Measurements from ENCODE around the gene PNMA8A. TPM values are rescaled to one million over a fixed set of nuclear protein-coding genes. Genes with fewer than 3 reads are reported as not detected.

The PNMA8A gene
- polyA plus RNA-seq, 1 donor (not counting 4 experiments of a cell fraction or from before 2014, with no cell fraction given), result 0.24 TPM

GRCh38 chr19:46448601-46449000, 22.8 kb downstream of the PNMA8A start:
- no peak for FAIRE-seq
- H3K9ac ChIP-seq (ENCODE audit: control insufficient read depth, extremely low read depth, insufficient read depth, low read length), result no peak overlapping the region
- dilution Hi-C loops (cut with MboI; ENCODE audit: extremely low pct_ligation_motif_present, low sequenced_read_pairs), result no loop called here
- H3K9me1 ChIP-seq (ENCODE audit: control insufficient read depth, extremely low read depth, insufficient read depth, low read length), result no peaks in the 10 kb centered on the region
- H3K79me2 ChIP-seq (ENCODE audit: control insufficient read depth, insufficient read depth, low read length), result no peaks in the 10 kb centered on the region
- H3K4me3 ChIP-seq (ENCODE audit: control insufficient read depth in 2 of 3, extremely low read depth in 1 of 3, insufficient read depth in 2 of 3, low read depth in 1 of 3, low read length in 3 of 3), result no peak overlapping the region
- no peak overlapping the region for H2AFZ ChIP-seq (ENCODE audit: control insufficient read depth, low read length)
- H3K9me3 ChIP-seq (ENCODE audit: control insufficient read depth, low read depth, low read length), result no peaks in the 10 kb centered on the region
- no peak for DNase-seq (ENCODE audit: low read depth, low spot score)
- H4K20me1 ChIP-seq (ENCODE audit: control insufficient read depth, extremely low read depth, insufficient read depth, low read length), result no peaks in the 10 kb centered on the region
- TF ChIP-seq CTCF (optimal IDR thresholded peaks at IDR 0.05 in 1 of 3, IDR thresholded peaks at IDR 0.05 in 1 of 3, conservative IDR thresholded peaks at IDR 0.05 in 1 of 3; ENCODE audit: extremely low read depth in 1 of 3, insufficient read depth in 2 of 3, low read length in 3 of 3) (no peak), EZH2 (IDR thresholded peaks at IDR 0.05; ENCODE audit: low read length) (no peak)
- H3K27ac ChIP-seq (ENCODE audit: control insufficient read depth, insufficient read depth, low read length), result no peak overlapping the region
- H3K27me3 ChIP-seq (ENCODE audit: control insufficient read depth, extremely low read depth, insufficient read depth, low read length), result no peaks in the 10 kb centered on the region
- no peak overlapping the region for H3K4me2 ChIP-seq (ENCODE audit: control insufficient read depth, extremely low read depth, insufficient read depth, low read depth, low read length)
- no peaks in the 10 kb centered on the region for H3K36me3 ChIP-seq (ENCODE audit: control insufficient read depth in 2 of 2, extremely low read depth in 1 of 2, insufficient read depth in 2 of 2, low read length in 2 of 2)
- H3K4me1 ChIP-seq (ENCODE audit: control insufficient read depth, extremely low read depth, insufficient read depth, low read length), result peaks cover 20% of the 10 kb centered on the region

GRCh38 chr19:46447824-46448223, 23.5 kb downstream of the PNMA8A start:
- FAIRE-seq (no peak), DNase-seq (ENCODE audit: low read depth, low spot score) (no peak)
- Histone ChIP-seq H3K4me2 (ENCODE audit: control insufficient read depth, extremely low read depth, insufficient read depth, low read depth, low read length) (no peak overlapping the region), H3K9me3 (ENCODE audit: control insufficient read depth, low read depth, low read length) (no peaks in the 10 kb centered on the region), H2AFZ (ENCODE audit: control insufficient read depth, low read length) (no peak overlapping the region), H3K4me3 (ENCODE audit: control insufficient read depth in 2 of 3, extremely low read depth in 1 of 3, insufficient read depth in 2 of 3, low read depth in 1 of 3, low read length in 3 of 3) (no peak overlapping the region), H3K27ac (ENCODE audit: control insufficient read depth, insufficient read depth, low read length) (no peak overlapping the region), H4K20me1 (ENCODE audit: control insufficient read depth, extremely low read depth, insufficient read depth, low read length) (no peaks in the 10 kb centered on the region), H3K9me1 (ENCODE audit: control insufficient read depth, extremely low read depth, insufficient read depth, low read length) (no peaks in the 10 kb centered on the region), H3K79me2 (ENCODE audit: control insufficient read depth, insufficient read depth, low read length) (no peaks in the 10 kb centered on the region), H3K9ac (ENCODE audit: control insufficient read depth, extremely low read depth, insufficient read depth, low read length) (no peak overlapping the region), H3K4me1 (ENCODE audit: control insufficient read depth, extremely low read depth, insufficient read depth, low read length) (peaks cover 23% of the 10 kb centered on the region), H3K27me3 (ENCODE audit: control insufficient read depth, extremely low read depth, insufficient read depth, low read length) (no peaks in the 10 kb centered on the region), H3K36me3 (ENCODE audit: control insufficient read depth in 2 of 2, extremely low read depth in 1 of 2, insufficient read depth in 2 of 2, low read length in 2 of 2) (no peaks in the 10 kb centered on the region)
- dilution Hi-C loops (cut with MboI; ENCODE audit: extremely low pct_ligation_motif_present, low sequenced_read_pairs), result no loop called here
- TF ChIP-seq CTCF (optimal IDR thresholded peaks at IDR 0.05 in 1 of 3, IDR thresholded peaks at IDR 0.05 in 1 of 3, conservative IDR thresholded peaks at IDR 0.05 in 1 of 3; ENCODE audit: extremely low read depth in 1 of 3, insufficient read depth in 2 of 3, low read length in 3 of 3), result no peak
- no peak for TF ChIP-seq EZH2 (IDR thresholded peaks at IDR 0.05; ENCODE audit: low read length)

All from keratinocyte (primary cell).